Pons (tissue), 1 donor: ENCODE measurements around the gene CTNND2.

Source experiments
- DNase-seq: peaks from one replicate; pipeline ENCODE4 v3.0.0-alpha.2; 2016; ENCODE audit warnings: low spot score

Gene CTNND2

DNA sequence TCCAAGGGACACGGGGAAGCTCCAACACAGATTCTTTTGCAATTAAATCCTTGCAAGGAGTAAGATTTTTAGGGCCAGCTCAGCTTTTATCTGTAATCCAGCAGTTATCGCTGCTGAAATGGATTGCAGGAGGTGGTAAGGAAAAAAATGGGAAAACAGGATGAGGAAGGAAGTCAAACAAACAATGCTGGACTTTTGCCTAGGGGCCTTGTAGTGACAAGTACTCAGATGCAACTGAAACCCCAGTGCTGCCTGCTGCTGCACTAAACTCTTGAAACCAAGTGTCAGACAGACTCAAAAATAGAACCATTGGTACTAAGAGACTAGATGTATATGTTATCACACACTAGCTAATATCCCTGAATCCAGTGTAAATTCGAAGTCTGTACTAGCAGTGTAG is 309.2 kb downstream of the CTNND2 start:
- DNase-seq = peak; percentile 81

DNA sequence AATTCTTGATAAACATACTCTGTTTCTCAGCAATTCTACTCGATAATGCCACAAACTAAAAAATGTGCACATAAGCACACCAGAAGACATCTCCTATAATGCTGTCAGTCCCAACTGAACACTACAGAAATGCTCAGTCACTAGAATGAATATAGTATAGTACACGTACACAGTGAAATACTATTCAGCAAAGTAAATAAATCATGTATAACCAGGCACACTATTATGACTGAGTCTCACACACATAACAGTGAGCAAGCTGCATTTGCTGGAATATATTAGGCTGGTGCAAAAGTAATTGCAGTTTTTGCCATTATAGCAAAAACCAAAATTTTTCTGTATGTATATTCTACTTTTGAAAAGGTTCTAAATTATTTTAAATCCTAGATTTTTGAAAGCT is 310.2 kb downstream of the CTNND2 start:
- no peak for DNase-seq

DNA sequence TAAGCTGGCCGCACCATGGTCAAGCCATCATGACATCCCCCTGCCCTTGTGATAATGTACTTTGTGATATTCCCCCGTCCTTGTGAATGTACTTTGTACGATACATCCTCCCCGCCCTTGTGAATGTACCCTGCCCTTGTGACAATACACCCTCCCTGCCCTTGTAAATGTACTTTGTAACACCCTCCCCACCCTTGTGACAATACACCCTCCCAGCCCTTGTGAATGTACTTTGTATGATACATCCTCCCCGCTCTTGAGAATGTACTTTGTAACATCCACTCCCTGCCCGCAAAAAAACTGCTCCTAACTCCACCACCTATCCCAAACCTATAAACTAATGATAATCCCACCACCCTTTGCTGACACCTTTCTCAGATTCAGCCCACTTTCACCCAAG is 313.8 kb downstream of the CTNND2 start:
- DNase-seq = no peak

DNA sequence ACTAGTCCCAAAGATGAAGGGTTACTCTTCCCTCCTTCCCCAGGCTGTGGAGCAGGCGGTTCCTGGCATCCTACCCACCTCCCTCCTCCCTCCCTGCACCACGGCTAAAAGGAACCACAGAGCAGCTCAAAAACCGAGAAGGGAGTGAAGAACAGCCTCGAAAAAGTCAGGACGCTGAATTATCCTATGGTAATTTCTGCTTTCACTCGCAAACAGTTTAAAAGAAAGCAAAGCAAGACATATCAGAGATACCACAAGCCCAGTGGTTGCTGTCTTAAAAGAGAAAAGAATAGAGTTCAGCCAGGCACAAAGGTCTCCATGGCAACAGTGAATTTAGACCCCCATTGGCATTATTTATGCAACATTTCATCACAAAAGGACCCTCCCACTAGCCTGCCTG is 315.4 kb downstream of the CTNND2 start:
- peak; percentile 73 for DNase-seq

DNA sequence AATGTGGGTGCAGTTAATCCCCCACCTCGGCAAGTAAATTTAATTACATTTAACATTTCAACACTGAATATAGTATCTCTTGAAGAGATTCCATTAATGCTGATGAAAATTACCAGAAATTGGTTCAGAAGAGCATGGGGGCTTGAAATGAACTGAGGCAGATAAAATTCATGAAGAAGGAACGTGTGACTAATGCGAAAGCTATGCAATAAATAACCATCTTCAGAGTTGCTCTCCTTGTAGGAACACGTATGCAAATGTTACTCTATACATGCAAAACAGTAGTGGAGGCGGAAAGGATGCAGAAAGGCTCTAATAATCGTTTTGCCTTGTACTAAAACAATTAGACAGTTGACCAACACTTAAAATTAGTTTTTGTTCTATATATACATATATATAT is 320.2 kb downstream of the CTNND2 start:
- DNase-seq = no peak

DNA sequence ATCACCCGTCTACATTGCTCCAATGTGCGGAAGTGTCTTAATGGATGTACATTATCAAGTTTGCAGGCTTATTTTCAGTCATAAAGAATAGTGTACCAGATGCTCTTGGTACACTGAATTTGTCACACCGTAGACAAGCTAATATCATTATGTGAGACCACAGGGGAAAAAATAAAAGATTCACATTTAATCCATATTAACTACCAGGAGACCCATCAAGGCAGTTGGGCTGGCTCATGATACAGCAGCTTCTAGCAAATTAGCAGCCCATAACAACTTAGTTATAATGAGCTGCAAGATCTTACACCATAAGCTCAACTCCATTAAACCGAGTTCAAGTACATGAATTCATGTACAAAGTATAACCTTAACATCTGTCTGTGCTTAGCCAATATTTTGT is 324.9 kb downstream of the CTNND2 start:
- no peak for DNase-seq

DNA sequence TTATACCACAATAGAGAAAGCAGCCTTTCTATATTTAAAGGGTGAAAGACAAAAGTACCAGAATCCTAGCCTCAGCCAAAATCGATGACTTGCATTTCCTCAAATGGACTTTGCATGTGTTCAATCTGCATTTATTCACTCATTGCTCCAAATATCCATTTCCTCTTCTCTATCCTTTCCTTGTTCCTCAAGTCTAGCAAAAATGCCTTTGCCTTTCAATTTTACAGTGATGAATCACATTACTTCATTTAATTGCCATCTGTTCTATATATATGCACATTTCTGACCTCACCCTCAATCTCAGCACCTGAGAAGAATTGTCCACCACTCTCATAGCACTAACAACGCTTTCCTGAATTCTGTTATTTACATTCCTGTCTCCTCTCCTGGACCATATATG is 329.5 kb downstream of the CTNND2 start:
- no peak for DNase-seq

DNA sequence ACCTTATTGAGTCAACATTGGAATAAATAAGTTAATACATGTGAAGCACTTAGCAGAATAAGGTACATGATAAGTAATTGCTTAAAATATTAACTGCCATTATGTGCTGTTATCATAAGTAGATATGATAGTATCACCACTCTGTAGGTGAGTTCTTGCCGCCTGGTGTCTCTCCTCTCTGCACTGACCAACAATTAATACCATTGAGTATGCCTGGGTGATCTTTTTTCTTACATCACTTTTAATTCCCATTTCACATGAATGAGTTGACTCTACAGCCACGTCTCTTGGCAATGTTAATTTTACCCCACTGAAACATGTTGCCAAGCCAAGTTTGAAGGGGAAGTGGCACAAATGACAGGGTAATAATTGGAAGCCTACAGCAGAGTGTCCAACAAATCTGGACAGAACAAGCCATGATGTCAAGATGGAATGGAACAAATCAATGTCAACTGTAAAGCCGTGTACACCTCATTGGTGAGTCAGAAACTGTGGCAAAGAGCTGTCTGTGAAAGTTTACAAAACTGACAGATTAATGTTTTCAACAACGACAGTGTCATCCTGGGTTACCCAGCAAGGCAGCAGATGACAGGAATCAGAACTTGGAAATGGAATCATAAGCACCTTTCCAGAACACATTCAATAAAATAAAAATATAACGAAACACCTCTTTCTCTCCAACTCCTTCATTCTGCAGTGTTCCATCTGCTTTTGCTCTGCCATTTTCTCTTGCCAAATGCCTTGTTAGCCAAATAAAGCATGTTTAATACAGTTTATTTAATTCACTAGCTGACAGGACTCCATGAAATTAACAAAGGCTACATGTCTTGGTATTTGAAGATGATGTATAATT is 330.9 kb downstream of the CTNND2 start:
- DNase-seq = no peak

DNA sequence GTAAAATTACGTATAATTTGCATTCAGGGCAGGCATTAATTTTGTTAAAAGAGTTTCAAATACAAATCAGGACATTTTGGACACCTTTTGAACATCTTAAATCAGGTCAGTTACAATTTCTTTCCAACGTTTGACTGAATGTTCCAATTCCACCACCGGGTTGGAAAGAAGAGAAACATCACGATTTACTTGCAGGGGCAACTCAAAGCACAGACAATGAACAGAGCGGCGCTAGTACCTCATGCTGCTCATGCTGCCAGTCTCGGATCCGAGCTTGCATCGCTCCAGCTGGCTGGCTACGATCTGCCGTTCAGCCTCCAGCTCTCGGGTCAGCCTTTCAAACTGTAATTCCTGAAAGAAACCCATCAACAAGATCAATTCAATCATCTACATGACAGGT is 339.5 kb downstream of the CTNND2 start:
- DNase-seq = peak; percentile 91

DNA sequence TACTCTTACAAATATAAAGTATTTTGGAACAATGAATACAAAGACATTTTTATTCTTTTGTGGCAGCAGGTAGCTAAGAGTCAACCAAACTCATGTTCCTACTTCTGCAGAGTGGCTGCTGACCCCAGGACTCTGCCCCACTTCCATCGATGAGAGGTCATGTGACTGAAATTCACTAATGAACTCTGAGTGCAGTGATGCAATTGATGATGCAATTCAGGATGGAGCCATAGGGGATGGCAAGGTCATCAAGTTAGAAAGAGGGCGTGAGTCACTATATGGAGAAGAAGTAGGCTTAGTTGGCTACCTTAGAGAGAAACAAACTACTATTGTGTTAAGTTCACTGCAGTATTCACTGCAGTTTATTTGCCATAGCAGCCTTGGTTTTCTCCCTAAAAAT is 340.4 kb downstream of the CTNND2 start:
- no peak for DNase-seq

DNA sequence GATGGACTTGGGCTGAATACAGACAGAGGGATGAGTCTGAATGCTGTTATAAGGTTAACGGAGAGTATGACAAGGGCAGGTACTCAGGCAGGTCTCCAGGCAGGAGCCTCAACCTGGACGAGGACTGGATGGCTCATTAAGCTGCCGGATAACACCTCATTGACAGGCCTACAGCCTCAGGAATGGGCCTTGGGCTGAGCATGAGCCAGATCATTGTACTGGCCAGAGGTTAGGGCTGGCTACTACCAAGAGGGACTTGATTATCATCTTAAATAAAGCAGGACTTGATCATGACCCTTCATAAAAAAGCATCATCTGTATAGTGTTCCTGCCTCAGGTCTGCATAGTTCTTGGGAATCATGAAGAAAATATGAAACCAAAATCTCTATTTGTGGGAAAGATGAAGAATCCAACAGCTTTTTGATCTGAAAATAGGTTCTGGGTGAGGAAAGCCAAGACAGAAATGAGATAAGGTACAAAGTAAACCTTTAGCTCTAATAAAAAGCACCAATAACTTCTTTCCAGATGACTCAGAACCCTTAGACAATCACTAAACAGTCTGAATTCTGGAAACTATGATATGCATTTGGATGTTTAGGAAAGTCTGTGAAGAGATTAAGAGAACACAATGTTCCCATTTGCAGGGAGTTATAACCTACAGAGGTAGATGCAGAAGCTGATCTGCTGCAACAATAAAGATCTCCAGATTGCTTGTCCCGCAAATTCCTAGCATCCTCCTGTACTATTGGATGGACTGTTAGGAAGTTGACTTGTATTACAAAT is 343.1 kb downstream of the CTNND2 start:
- no peak for DNase-seq

DNA sequence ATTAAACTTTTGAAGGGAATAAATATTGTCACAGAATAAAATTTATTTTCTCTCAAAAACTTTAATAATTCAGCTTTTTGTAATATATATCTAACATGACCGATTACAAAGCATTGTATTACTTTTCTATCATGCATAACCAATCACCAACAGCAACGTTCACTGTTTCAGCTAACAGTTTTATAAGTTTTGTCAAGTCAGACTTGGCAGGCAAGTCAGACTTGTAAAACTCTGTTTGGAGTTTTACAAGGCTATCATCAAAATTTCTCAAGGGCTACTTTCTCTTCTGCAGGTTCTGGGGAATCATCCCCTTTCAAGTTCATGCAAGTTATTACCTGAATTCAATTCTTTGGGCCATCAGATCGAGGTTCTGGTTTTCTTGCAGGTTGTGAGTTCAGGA is 347.2 kb downstream of the CTNND2 start:
- no peak for DNase-seq

DNA sequence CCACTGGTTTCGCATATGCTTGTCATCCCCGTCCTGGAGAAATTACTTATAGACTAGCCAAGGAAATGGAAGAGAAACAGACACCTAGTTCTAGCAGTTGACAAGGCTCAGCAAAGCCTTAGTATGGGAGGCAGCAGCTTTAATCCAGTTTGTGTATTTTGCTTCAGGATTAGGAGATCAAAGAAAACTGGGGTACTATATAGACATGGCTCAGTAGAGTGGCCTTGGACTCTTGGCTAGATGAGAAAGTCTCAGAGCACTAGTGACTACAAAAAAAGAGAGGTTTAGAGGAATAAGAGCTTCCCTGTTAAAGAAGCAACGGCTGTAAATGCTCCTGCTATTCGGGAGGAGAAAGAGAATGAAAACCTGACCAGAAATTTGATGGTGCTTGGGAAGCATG is 349.1 kb downstream of the CTNND2 start:
- DNase-seq = peak; percentile 30

DNA sequence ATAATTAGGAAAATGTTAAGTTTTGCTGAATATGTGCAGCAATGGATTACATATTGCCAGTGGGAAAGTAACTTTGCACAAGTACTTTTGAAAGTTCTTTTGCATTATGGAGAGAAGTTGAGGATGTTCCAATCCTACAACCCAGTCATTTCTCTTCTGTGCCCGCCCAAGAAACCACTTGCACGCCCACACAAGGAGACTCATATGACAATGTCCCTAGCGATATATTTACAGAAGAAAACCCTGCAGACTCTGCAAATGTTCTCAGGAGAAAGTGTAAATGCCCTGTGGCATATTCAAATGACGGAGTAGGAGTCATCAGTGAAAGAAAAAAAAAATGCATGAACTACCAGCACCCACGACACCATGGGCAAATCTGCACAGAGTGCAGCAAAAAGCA is 356.5 kb downstream of the CTNND2 start:
- DNase-seq = no peak

DNA sequence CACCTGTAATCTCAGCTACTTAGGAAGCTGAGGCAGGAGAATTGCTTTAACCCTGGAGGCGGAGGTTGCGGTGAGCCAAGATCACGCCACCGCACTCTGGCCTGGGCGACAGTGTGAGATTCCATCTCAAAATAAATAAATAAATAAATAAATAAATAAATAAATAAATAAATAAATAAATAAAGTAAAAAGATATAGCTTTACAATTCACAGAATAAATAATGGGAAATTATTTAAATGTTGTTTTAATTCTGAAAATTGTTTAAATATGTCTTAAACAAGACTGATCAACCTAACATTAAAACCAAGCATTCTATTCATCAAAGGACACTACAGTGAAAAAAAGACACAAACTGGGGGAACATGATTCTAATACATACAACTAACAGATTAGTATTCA is 357.1 kb downstream of the CTNND2 start:
- no peak for DNase-seq

DNA sequence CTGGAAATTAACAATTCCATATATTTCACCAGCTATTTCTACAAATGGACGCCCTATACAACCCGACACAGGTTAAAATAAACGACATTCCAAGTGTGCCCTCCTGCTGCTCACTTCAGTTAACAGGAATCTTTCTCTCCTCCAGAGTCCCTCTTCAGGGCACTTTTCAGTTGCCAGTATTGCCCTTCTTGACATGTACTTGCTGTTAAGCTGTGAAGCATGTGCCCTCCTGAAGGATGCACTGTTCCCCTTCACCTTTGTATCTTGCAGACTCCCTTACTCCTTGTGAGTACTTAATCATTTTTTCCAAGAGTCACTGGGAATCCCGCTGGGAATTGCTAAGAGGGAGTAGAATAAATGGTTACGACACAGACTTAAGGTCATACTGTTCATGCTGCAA is 364.1 kb downstream of the CTNND2 start:
- no peak for DNase-seq

DNA sequence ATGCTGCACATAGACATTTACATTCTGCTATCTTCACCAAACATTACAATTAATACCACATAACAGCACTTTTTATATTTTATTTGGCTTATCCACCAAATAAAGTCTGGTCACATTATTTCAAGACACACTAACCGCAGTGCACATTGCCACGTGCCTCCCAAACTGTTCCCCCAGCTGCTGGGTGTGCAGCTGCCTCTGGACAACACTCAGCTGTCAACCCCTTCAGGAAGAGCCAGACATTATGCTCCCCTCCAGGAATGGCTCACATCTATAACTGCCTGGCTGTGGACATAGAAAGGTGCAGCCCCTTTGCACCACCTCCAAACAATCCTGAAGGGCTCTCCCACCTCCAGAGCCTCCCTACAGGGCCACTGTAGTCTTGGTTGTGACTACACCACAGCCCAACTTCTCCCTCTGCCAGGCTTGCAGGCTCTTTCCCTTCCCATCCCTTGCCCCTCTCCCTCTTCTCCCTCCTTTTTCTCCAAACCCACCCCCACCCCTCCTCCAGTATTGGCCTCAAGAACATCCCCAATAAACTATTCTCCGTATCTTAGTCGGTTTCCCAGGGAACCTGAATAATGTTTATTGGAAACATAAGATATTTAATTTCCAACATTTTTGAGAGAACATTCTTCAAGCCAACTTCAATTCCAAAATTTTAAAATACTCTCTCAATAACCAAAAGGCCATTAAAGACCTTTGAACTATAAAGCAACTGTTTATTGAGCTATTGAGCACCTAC is 372.3 kb downstream of the CTNND2 start:
- no peak for DNase-seq

DNA sequence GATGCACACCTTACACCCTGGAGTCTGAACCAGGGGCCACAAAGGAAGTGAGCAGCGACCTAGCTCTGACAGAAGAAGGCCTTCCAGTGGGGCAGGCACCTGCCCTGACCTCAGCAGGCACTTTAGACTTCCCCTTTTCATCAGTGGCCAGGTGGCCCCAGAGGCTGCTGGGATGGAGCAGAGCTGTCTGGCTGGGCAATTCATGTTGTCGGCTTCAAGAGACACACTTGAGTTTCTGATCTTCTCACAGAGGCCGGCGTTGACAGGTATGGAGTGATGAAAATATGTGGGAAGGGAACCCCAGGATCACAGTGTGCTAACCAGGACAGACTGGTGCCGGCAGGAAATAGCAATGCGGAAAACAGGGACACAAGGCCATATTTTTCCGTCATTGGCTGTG is 375.5 kb downstream of the CTNND2 start:
- DNase-seq = no peak

DNA sequence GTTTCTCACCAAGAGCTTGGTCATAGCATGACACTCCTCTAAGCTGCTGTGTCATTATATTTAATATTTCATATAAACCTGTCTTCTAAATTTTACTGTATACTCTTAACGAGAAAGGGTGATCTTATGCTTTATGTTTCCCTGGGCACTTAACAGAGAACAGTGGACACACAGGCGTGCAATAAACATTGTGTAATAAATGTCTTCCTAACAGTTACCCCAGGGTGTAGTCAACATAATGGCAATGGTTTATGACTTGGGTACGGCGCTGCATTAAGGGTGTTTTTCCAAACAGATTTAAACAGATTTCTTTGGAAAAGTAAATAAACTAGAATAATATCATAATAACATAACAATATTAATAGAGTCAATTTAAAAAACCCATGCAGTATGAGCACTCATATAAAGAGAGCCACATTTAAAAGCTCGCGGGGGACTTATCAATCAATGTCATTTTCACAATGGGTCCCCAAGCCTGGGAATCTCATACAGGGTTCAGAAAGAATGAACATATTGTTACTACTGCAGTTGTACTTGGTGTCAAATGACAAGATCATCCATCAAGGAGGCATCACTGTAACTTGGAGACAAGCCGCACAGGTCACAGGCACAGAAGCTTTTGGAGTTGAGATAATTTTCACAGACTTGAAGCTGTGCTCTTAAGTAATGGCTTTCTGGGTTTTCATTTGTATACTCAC is 376.4 kb downstream of the CTNND2 start:
- DNase-seq = no peak

DNA sequence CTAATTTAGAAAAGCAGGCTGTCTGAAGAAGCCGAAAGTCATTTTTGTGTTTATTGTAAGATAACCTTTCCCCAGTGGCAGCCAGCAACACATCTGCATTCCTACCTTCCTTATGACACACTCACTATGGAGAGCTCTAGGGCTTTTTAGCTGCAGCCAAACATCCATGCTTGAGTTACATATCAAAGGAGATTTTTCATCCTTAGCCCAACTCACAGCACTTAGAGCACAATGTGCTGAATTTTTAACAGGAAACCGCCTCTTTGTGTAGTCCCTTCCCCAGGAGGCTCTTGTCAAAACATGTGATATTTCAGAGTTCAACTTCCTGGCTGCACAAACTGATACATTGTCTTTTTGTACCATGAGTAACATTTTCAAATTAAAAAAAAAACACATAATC is 379.2 kb downstream of the CTNND2 start:
- peak; percentile 29 for DNase-seq

DNA sequence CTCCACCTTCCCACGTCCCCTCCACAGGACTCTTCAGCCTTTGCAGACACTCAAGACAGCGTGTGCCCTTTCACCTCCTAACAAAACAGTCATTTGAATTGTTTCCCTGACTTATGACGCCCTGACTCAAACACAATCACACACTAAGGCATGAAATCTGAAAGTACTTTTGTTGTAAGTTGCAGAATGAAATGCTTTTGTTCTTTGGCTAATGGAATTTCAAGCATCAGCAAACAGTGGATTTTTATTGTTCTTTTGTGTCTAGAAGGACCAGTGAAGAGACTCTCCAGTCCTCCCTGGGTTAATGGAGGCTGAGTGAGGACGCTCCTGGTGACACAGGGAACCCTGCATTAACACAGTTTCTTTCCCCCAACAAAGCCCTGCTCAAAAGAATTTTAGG is 380.1 kb downstream of the CTNND2 start:
- peak; percentile 97 for DNase-seq

DNA sequence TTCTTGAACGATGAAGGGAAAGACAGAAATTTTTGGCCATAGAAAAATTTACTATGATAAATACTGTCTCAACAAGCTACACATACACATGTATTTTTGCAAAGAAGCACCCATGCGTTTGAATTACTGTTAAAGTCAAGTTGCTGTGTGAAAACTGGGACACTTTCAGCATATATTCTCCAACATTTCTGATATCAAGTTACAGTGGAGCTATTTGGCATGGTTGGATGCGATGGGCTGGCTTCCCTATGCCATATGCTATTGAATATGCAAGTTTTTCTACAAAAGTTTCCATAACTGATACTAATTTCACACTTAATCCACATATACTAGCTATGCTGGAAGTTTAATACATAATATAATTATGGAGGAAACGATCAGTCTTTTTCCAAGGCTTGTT is 381.4 kb downstream of the CTNND2 start:
- DNase-seq = no peak
